Activated CD8-positive, alpha-beta memory T cell treated with anti-CD3 and anti-CD28 coated beads for 4 hours (primary cell): ENCODE results near the gene YWHAG.
A peak's percentile ranks its signal among the peaks of the same experiment; 100 is the strongest.
"Not testable (repeated sequence)": the region's sequence is repeated elsewhere in the genome, so short reads cannot be mapped to it uniquely, and the experiment has no call there.

Source experiments
- DNase-seq, 2 donors: peaks; one replicate each; pipeline ENCODE4 v3.0.0-alpha.2; 2020; ENCODE audit warnings: low read depth in 2 of 2

The YWHAG gene

DNA sequence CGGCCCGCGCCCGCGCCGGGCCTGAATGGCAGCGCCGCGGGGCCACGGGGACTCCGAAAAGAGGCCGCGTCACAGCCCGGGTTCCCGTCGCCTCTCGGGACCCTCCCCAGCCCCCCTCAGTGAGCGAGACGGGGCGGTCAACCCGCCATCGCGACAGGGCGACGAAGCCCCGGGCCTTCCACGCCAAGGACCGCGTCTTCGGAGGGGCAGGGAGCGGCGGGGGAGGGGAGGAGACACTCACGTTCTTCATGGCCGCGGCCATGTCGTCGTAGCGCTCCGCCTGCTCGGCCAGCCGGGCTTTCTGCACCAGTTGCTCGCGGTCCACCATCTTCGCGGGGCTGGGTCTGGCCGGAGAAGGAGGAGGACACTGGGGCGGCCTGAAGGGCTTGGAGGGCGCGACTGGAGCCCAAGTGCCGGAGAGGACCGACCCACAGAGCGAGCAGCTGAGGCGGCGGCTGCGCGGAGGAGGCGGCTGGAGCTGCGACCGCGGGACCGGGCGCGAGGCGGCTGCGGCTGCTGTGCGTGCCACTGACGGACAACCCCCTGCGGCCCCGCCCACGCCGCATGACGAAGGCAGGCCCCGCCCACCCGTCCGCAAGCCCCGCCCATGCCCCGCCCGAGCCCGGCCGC, at the start of gene YWHAG:
Gene YWHAG, minus strand, starts transcription at position 511 of the 630 bp plus-strand sequence. Its CDS starts 183 bp downstream, at position 328.
- DNase-seq = peak; percentile 74 to 79

DNA sequence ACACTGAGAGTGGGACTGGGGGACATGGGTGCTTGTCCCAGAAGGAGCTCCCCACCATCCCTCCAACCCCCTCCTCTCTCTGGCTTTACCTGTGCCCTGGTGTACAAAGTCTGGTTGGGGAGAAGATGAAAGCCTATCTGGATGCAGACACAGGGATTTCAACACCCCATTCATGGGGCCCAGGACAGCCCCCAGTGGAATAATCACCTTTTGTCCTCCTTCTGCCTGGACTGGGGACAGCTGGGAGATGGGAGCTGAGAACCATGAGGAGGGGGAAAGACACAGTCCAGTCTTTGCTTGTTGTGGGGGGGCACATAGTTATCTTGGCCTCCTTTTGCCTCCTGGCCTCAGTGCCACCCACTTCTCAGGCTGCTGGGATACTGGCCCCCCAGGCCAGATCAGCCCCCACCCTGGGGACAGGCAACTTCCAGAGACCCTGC, 49.4 kb upstream of the YWHAG start:
- no peak for DNase-seq

DNA sequence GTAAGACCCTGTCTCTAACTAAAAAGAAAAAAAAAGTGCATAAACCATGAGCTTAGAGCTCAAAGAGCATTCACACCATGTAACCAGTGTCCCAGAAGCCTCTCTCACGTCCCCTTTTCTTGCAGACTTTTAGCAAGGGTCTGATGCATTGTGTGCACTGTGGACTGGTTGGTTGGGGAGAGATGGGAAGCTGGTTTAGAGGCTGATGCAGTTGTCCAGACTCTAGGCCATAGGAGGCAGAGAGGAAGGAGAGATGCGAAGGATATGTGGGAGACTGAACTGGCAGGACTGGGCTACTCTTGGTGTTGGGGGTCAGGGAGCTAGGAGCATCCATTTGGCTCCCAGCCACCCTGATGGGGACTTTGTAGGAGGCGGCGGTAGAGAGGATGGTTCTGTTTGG, 48.9 kb upstream of the YWHAG start:
- no peak for DNase-seq

DNA sequence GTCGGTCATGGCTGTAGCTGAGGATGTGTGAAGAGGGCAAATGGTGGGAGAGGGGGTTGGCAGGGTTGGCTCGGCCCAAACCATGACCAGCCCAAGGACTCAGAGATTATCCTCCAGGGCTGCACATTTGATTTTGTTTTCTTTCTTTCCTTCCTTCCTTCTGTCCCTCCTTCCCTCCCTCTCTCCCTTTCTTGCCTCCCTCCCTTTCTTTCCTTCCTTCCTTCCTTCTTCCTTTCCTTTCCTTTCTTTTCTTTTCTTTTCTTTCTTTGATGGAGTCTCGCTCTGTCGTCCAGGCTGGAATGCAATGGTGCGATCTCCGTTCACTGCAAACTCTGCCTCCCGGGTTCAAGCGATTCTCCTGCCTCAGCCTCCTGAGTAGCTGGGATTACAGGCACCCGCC, 46.9 kb upstream of the YWHAG start:
- no peak for DNase-seq

DNA sequence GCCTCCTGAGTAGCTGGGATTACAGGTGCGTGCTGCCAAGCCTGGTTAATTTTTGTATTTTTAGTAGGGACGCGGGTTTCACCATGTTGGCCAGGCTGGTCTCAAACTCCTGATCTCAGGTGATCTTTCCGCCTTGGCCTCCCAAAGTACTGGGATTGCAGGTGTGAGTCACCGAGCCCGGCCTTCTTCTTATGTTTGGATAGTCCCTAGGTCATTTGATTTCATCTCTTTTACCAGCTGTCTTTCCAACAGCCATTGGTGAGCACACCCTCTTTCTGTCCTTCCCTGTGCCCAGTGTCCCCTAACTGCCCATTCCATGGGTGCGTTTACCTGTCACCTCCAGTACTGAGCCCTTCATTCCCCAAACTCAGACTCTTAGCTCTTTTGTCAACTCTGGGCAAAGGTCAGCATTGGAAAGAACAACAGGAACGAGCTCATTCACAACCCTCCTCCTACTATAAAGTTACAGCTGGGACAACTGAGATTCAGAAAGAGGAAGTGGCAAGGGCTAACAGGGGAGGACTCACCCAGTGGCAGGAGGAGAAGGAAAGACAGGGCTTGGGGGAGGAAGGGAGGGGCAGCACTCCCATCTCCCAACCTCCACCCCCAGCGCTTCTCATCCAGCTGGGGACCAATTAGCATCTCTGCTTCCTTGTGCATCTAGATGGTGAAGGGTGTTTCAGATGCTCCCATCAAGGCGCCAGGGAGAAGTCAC, 45.1 kb upstream of the YWHAG start:
- DNase-seq = no peak

DNA sequence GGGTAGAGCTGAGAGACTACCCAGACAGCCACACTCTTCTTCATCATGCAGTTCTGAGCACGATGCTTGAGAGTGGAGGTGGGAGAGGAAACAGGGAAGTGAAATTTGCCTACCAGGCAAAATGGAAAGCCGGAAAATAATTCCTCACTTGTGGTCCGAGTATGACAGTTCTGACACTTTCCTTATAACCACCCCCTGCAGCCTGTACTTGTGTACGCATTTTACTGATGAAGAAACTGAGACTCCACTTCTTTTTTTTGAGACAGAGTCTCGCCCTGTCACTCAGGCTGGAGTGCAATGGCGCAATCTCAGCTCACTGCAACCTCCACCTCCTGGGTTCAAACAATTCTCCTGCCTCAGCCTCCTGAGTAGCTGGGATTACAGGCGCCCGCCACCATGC, 44.3 kb upstream of the YWHAG start:
- DNase-seq = not testable (repeated sequence)

DNA sequence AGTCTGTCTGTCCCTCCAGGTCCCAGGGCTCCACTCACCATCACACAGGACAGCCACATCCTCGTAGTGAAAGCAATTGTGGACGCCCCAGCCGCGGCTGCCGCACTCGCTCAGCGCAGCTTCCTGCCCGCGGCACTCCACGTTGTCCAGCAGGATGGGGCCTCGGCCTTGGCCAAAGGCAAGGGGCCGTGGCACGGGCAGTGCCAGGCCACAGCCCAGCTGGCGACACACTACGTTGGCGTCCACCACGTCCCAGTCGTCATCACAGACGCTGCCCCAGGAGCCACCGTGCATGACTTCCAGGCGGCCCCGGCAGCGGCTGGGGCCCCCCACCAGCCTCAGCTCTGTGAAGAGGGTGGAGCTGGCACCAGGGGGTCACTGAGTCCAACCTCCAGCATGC, 41.5 kb upstream of the YWHAG start:
- DNase-seq = no peak

DNA sequence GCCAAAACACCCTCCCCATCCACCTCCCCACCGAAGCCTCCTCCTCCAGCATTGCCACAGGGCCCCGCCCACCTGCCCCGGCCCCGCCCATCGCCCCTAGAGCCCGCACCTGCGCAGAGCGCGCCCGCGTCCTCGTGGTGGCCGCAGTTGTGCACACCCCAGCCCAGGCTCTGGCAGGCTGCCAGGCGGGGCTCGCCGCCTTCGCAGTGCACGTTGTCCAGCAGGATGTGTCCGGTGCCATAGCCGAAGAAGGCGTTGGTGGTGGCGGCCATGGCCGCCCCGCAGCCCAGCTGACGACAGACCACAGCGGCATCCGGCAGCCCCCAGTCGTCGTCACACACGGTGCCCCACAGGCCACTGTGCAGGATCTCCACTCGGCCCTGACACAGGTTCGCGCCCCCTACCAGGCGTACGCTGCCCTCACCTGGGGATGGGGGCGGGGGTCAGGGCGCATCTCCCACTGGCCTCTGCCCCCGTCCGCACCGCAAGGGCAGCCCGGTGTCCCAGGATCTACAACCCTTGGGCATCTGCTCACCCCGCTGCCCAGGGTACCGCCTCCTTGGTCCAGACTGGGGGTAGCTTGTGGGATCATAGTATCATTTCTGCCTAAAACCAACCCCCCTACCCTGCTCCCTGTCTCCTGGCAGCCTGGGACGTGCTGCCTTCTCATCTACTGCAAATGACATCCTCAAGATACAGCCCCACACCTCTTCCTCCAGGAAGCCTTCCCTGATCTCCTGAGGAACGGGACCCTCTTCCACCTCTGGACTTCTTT, 38.8 kb upstream of the YWHAG start:
- DNase-seq = peak; percentile 65 to 71

DNA sequence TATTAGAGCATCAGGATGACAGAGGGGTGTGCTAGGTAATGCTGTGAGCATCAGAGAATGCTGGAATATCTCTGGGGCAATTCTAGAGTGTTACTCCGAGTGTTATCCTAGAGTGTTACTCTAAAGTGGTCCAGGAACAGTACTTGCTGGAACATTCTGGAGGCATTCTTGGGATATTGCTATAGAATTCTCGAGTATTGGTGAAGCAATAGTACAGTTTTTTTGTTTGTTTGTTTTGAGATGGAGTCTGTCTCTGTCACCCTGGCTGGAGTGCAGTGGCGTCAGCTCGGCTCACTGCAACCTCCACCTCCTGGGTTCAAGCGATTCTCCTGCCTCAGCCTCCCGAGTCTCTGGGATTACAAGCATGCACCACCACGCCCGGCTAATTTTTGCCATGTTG, 38.1 kb upstream of the YWHAG start:
- no peak for DNase-seq

DNA sequence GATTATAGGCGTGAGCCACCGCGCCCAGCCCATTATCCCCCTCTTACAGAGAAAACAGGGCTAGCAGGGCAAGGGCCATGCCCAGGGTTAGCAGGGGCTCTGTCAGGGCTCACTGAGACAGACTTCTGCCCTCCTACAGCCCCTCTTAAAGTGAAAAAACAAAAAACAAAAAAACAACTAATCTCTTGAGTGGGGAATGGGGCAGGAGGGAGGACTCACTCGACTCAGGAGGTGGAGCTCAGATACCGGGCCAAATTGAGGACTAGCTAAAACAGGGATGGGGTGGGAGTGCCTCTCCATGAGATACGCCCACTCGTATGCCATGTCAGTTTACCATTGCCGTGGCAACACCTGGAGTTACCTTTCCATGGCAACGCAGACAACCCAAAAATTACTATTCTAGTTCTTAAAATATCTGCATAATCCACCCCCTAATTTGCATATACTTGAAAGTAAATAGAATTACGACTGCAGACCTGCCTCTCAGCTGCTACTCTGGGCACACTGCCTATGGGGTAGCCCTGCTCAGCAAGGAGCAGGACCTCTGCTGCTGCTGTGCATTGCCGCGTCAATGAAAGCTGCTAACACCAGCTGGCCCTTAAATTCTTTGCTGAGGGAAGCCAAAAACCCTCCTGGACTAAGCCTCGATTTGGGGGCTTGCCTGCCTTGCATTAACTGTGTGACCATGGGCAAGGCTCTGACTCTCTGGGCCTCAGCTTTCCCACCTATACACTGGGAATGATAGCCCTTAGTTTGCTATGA, 37.4 kb upstream of the YWHAG start:
- no peak for DNase-seq

DNA sequence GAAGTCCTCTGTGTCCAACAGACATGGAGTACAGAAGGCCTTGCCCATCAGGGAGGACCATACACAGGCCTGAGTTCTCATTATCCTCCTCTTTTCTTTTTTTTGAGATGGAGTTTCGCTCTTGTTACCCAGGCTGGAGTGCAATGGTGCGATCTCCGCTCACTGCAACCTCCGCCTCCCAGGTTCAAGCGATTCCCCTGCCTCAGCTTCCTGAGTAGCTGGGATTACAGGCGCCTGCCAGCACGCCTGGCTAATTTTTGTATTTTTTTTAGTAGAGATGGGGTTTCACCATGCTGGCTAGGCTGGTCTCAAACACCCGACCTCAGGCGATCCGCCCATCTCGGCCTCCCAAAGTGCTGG, 36.8 kb upstream of the YWHAG start:
- not testable (repeated sequence) for DNase-seq

DNA sequence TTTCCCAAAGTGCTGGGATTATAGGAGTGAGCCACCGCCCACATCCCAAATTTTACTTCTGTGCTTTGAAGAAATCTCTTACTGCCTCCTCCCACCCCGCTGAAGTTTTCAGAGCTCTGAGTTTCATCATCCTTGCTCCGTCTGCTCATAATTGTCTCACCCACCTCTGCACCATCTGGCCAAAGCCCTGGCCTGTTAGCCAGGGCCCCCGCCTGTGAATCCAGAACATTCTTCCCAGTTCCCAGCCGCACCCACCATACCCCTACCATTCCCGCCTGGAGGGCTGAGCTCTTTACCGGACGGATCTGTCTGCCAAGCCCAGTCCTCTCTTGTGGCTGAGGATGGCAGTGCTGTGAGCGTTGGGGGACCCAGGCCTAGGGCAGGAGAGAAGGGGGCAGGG, 36.2 kb upstream of the YWHAG start:
- no peak for DNase-seq

DNA sequence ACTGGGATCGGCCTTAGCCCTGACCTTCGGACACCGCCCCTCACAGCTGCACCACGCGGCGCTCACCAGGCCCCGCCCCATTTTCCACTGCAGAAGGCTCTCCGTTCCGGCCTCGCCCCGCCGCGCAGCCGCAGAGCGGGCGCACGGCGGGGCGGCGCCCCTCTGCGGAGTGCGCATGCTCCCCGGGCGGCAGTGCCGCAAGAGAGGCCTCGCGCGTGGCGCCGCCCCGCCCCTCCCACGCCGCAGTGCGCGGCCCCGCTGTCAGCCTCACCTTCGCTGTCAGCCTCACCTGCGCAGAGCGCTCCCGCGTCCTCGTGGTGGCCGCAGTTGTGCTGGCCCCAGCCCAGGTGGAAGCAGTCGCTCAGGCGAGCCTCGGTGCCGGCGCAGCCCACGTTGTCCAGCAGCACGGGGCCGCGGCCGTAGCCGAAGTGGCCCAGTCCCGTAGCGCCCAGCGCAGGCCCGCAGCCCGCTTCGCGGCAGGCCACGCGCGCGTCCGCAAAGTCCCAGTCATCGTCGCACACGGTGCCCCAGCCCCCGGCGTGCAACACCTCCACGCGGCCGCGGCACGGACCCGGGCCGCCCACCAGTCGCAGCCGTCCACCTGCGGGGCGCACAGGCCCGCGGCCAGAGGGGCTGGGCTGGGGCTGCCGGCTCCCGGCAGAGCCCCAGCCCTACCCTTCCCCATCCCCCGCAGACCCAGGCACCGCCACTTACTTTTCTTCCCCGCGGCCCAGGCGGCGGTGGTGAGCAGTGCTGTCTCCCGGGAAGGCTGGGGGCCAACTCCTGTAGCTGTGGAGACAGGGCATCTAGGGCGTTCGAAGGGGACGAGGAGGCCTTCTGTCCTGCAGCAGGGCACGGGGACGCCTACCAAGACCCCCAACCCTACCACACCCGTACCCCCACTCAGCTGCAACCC, 34.6 kb upstream of the YWHAG start:
- peak; percentile 80 to 83 for DNase-seq

DNA sequence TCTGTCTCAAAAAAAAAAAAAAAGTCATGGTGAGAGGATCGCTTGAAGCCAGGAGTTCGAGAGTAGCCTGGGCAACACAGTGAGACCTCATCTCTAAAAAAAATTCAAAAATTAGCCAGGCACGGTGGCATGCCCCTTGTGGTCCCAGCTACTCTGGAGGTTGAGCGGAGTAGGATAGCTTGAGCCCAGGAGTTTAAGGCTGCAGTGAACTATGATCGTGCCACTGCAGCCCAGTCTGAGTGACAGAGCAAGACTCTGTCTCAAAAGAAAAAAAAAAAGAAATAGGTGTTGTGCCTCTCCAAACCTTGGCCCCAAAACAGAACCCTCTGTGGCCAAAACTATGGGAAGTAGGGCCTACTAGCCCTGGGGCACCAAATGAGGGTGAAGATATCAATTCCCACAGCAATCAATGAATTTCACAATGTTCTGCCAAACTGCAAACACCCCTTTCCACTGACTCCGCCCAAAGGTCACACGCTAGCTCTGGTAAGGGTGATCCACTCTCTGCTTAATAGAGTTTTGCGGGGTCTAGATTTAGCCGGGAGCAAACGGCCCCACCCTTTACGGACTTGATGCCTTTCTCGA, 33.8 kb upstream of the YWHAG start:
- no peak for DNase-seq

DNA sequence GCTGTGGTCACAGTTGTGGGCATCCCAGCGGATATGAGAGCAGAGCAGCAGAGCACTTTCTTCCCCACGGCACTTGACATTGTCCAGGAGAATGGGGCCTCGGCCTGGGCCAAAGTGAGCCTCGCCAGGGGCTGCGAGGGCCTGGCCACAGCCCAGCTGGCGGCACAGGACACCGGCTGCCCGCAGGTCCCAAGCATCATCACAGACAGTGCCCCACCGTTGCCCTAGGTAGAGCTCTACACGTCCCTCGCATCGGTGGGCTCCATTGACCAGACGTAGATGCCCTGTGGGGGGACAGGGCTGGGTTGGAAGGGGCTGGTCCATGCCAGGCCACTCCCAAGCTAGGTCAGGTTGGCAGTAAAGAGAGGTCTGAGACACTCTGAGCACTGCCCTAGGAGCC, 31.3 kb upstream of the YWHAG start:
- DNase-seq = no peak

DNA sequence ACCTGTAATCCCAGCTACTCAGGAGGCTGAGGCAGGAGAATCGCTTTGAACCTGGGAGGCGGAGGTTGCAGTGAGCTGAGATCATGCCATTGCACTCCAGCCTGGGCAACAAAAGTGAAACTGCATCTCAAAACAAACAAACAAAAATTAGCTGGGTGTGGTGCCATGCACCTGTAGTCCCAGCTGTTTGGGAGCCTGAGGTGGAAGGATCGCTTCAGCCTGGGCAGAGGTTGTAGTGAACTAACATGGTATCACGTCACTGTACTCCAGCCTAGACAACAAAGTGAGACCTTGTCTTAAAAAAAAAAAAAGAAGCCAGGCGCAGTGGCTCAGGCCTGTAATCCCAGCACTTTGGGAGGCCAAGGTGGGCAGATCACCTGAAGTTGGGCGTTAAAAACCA, 29.0 kb upstream of the YWHAG start:
- DNase-seq = not testable (repeated sequence)

DNA sequence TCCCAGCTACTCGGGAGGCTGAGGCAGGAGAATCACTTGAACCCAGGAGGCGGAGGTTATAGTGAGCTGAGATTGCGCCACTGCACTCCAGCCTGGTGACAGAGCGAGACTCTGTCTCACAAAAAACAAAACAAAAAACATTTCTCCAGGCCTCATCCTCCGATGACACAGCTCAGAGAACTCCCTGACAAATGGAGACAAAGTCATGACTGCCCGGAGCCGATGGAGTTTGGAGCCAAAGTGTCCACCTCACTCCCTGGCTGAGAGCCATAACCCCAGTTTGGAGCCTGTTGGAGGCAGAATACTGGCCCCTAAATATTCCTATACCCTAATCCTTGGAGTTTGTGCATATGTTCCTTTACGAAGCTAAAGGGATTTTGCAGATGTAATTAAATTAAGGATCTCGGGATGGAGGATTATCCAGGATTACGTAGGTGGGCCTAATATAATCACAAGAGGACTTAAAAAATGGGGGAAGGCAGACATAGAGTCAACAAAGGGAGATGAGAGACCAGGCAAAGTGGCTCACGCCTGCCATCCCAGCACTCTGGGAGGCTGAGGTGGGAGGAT, 28.0 kb upstream of the YWHAG start:
- DNase-seq = no peak

DNA sequence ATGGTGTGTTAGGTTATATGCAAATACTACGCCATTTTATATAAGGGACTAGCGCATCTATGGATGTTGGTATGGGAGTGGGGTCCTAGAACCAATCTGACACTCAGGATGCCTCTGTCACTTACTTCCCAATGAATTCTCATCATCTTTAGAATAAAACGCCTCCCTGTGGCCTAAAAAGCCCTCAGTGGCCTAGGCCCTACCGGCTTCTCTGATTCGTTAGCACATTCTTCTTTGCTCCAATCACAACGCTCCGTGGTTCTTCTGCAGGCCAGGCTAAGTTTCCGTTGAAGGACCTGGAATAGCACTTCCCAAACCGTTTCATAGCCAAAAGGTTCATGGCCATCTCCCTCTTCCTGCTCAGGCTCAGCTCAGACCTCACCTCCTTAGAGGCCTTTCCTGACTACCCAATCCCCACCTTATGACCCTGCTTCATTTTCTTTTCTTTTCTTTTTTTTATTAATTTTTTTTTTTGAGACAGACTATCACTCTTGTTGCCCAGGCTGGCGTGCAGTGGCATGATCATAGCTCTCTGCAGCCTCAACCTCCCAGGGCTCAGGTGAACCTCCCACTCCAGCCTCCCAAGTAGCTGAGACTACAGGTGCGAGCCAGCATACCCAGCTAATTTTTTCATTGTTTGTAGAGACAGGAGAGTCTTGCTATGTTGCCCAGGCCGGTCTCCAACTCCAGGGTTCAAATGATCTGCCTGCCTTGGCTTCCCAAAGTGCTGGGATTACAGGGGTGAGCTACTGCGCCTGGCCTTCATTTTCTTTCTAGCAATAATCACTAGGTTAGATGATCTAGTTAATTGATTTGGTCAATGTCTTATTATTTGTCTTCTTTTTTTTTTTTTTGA, 24.5 kb upstream of the YWHAG start:
- no peak for DNase-seq

DNA sequence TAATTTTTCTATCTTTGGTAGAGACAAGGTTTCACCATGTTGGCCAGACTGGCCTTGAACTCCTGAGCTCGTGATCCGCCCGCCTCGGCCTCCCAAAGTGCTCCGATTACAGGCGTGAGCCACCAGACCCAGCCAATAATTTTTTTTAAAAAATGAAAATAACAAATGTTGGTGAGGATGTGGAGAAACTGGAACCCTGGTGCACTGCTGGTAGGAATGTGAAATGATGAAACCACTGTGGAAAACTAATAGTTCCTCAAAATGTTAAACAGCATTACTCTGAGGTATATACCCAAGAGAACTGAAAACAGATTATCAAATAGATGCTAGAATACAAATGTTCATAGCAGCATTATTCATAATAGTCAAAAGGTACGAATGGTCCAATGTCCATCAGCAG, 23.0 kb upstream of the YWHAG start:
- no peak for DNase-seq

DNA sequence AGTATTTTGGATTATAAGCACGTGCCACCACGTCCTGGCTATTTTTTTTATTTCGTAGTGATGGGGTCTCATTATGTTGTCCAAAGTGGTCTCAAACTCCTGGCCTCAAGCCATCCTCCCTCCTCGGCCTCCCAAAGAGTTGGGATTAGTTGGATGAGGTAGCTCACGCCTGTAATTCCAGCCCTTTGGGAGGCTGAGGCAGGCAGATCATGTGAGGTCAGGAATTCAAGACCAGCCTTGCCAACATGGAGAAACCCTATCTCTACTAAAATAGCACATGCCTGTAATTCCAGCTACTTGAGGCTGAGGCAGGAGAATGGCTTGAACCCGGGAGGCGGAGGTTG, 21.8 kb upstream of the YWHAG start:
- DNase-seq = no peak
